Amniotic epithelial cell (primary cell): Measurements from ENCODE around the gene TMEM38A.
"Not testable (repeated sequence)": the region's sequence is repeated elsewhere in the genome, so short reads cannot be mapped to it uniquely, and the experiment has no call there.

Experiments
- DNase-seq: peaks from one replicate; pipeline ENCODE4 v3.0.0-alpha.2; 2010; ENCODE audit warnings: low read depth

The TMEM38A gene

DNA sequence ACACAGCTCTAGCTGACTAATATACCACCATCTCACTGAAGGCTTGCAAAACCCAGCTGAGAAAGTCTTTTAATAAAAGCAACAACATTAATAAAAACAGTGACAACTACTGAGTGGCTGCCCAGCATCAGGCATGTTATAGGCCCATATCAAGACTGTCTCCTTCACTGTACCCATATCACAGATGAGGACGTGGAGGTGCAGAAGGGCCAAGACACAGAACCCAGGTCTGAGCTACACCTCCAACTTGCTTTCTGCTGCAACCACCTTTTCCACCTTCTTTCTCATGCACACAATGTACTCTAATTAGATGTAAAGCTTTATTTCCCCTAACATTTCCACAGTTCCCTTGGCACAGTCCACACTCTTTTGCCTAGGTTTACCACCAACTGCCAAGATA is 22.3 kb upstream of the TMEM38A start:
- no peak for DNase-seq

DNA sequence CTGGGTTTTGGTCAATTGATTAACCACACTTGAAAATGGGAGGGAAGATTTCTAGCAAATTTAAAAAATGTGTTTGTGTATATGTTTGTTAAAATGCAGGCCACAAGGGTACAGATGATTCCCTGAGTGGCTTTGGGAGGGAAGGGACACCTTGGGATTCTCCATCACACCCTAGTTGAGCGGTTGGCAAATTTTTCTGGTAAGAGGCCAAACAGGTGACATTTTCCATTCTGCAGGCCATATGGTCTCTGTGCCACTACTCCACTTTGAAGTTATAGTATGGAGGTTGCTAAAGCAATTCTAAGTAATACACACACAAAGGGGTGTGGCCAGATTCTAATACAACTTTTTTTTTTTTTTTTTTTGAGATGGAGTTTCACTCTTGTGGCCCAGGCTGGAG is 20.0 kb upstream of the TMEM38A start:
- DNase-seq: no peak

DNA sequence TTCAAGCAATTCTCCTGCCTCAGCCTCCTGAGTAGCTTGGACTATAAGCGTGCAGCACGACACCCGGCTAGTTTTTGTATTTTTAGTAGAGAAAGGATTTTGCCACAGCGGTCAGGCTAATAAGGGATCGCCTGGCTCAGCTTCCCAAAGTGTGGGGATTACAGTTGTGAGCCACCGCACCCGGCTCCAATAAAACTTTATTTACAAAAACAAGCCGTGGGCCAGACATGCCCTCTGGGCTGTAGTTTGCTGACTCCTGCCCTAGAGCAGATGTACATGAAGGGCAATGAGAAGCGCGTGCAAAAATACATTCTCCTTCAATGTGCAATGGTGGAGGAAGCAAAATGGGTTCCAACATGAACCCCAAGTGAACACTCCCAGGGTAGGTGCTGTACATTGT is 19.2 kb upstream of the TMEM38A start:
- no peak for DNase-seq

DNA sequence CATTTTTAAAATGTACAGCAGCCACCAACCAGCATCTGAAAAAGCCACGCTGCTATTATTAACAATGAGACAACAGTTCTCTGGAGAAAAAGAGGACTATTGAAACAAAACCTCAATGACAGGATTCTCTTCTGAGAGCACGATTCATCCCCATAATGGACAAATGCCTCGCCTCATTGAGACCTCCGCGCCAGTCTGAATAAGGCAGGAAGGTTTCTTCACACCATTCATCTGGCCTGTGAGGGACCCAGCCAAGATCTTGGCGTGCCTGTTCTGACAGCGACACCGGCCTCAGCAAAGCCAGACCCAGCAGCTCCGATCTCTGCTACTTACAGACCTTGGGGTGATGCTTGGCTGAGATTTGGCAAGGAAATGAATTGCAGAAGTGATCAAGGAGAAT is 15.8 kb upstream of the TMEM38A start:
- DNase-seq: no peak

DNA sequence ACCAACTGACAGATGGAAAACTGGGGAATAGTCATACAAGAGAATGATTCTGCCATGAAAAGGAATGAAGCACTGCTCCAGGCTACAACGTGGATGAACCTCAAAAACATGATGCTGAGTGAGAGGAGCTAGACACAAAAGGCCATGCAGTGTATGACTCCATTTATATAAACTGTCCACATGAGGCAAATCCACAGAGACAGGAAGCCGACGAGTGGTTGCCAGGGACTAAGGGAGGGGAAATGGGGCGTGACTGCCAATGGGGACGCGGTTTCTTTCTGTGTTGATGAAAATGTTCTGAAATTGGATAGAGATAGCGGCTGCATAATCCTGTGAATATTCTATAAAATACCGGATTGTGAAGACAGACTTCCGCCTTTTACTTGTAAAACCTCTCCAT is 11.2 kb upstream of the TMEM38A start:
- DNase-seq: no peak

DNA sequence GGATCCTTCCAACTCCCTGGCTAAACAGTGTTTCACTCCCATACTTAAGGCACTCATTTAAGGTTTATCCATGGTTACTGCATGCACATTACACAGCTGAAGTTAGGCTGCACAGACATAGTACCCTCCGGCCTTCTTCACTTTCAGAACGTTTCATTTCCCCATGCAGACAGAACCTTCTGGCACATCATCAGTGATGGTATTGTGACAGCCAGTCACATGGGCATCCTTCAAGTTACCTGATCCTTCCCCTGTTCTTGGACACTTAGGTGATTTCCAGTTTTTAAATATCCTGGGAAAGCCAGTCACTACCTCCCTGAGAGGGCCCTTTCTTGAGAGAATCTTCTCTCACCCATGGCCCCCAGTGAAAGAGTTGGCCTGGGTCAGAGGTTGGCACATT is 10.1 kb upstream of the TMEM38A start:
- no peak for DNase-seq

DNA sequence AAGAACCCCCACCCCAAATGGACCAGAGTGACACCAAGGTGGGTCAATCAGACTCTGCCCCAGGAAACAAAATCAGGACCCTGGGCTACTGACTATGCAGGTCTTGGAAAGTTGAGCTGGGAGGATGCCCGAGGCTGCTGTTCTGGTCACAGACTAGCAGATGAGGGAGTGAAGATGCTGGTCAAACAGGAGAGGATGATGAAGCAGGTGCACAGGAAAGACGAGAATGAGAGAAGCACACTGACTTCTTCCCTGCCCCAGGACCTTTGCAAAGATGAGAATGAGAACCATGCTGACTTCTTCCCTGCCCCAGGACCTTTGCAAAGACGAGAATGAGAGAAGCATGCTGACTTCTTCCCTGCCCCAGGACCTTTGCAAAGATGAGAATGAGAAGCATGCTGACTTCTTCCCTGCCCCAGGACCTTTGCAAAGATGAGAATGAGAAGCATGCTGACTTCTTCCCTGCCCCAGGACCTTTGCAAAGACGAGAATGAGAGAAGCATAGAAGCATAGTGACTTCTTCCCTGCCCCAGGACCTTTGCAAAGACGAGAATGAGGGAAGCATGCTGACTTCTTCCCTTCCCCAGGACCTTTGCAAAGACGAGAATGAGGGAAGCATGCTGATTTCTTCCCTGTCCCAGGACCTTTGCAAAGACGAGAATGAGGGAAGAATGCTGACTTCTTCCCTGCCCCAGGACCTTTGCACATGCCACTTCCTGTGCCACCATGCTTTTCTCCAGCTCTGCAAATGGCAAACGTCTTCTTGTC is 9.3 kb upstream of the TMEM38A start:
- DNase-seq: not testable (repeated sequence)

DNA sequence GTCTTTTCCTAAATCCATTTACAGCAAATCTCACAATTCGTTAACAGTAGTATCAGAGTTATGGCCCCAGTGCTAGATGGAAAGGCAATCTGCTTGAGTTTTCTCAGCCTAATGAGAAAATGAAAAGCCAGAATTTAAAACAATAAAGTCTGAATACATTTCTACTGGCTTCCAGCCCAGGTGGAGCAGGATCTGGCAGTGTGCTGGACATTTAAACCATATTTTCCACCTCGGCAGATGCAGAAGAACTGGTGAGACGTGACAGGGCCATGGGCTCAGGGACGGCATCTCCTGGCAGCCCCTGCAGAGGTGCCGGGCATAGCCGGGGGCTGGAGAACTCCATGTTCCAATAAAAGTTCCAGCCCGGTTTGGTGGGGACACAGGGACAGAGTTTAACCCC is 8.1 kb upstream of the TMEM38A start:
- DNase-seq: no peak

DNA sequence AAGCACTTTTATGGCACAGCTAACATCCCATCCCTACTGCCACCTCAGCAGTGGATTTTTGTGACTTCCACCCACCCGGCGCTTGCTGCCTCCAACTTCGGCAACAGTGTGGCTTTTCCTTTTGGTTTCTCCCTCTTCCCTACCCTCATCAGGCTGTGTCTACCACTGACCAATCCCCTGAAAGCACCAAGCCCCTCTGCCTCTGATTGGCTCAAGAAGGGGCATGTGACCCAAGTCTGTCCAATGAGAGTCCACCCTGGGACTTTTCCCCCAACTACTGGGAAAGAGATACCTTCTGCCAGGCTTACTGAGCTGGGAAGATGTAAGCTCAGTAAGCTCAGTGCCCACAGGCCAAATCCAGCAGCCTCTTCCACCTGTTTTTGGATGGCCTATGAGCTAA is 6.8 kb upstream of the TMEM38A start:
- peak; percentile 19 for DNase-seq

DNA sequence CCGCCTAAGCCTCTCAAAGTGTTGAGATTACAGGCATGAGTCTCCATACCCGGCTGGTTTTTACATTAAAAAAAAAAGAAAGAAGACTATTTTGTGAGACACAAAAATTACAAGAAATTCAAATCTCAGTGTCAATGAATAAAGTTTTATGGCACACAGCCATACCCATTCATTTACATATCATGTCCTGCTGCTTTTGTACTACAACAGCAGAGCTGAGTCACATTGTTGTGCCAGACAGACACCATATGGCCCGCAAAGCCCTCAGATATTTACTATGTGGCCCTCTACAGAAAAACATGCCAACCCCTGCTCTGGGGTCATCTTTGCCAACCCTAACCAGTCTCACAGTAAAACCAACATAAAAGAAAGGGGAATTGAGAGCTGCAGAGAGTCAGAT is 6.3 kb upstream of the TMEM38A start:
- DNase-seq: peak; percentile 29

DNA sequence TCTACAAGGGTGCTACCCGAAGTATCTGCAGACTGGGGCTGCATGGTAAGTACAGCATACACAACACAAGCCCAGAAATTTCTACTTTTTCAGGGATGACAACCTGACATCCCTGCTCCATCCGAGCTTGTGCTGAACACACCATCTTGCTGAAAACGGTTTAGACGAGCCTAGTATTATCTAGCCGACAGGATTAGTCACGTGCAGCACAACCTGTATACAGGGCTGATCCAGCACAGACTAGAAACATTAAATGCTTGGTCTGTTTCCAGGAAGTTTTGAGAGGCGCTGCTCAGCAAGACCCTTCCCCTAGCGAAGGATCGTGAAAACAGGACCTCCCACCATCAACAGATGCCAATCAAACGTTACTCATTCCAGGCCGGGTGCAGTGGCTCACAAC is 5.2 kb upstream of the TMEM38A start:
- DNase-seq: no peak

DNA sequence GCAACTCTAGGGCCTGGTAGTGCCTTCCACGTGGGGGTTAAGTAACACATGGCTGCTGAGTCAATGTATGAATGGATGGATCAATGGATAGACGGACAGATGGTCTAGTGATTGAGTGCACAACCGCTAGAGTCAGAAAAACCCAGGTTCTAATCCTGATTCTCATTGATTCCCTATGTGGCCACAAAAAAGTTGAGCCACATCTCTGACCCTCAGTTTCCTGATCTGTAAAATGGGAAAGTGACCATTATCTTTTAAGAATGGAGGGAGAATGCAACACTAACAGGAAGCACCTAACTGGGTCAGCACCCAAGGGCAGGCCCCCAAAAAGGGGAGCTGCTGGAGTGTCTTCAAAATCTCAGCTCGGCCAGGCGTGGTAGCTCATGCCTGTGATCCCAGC is 3.6 kb upstream of the TMEM38A start:
- DNase-seq: no peak

DNA sequence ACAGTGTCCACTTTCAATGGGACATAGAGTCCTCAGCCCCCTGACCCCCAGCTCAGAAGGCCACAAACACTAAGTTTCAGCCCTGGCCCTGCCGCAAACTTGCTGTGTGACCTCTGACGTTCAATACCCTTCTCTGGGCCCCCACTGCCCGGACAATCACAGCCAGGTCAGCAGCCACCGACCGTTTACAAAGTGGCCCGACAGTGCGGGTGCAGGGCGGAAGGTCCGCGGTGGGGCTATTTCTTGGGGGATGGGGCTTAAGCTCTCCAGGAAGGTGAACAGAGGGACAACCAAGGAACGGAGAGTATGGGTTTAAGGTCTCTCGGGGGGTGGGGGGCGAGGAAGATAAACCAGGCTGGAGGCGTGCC is 1.5 kb upstream of the TMEM38A start:
- DNase-seq: no peak

DNA sequence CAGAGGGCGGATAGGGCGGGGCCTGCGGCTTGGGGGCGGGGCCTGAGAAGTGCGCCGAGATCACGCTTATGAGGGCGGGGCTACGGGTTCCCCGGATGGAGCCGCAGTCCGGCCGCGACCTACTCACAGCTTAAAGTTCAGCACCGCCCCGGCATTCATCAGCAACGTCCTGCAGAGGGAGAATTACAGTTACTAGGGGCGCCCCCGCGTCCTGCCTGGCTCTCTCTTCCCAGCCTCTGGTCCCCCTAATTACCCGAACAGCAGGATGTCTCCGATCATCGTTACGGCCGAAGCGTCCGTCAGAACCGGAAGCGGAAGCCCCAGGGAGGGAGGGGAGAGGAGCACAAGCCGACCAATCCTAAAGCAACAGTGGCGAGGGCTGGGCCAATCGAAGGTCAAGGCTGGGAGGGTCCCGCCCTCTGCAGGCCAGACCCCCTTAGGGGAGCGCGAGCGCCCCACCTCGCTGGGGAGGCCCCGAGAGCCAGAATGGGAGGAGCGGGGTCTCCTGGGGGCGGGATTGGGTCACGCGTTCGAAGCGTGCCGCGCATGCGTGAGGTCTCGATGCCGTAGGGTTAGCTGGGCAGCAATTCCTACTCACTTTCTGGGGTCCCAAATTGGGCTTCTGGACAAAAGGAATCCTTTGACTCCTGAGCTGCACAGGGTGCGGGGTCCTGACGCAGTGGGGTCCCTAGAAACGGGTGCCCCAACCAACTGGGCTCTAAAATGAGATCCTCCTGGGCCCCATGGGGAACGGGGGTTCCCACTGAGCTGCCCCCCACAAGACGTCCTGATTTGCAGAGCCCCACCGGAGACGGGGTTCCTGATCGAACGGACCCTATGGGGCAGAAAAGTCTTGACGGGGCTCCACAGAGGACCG is 869 bp upstream of the TMEM38A start, which contains the start of gene SMIM7:
Gene SMIM7, minus strand, starts transcription at position 313 of the 877 bp plus-strand sequence. Its CDS starts 34 bp downstream, at position 279.
- peak; percentile 98 for DNase-seq

DNA sequence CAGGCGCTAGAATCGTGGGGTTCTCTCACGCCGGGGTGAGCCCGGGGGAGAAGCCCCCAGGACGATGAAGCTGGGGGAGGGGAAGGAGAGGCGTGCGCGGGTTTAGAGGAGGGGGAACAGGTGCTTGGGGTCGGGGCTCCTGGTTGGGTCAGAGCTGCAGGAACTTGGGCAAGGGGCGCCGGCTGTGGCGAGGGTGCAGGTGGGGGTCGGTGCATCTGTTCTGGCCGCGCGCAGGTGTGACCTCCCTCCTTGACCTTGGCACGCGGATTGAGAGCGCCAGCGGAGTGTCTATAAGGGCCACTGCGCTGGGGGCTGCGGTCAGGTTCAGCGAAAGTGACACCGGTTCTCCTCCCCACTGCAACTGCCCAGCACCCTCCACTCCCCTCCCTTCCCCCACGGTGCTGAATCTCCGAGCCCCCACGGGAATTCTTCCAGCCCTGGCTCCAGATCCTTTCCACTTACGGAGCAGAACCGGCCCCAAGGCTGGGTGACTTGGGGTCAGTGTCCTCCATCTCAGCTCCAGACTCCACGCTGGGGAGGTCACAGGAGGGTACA is 618 bp downstream of the TMEM38A start:
- no peak for DNase-seq

DNA sequence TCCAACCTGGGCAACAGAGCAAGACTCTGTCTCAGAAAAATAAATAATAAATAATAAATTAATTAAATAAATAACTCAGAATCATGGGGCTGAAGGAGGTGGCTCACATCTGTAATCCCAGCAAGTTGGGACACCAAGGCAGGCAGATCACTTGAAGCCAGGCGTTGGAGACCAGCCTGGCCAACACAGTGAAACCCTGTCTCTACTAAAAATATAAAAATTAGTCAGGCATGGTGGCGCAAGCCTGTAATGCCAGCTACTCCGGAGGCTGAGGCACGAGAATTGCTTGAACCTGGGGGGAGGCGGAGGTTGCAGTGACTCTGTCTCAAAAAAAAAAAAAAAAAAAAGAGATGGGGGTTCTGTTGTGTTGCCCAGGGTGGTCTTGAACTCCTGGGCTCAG is 7.2 kb downstream of the TMEM38A start:
- no peak for DNase-seq

DNA sequence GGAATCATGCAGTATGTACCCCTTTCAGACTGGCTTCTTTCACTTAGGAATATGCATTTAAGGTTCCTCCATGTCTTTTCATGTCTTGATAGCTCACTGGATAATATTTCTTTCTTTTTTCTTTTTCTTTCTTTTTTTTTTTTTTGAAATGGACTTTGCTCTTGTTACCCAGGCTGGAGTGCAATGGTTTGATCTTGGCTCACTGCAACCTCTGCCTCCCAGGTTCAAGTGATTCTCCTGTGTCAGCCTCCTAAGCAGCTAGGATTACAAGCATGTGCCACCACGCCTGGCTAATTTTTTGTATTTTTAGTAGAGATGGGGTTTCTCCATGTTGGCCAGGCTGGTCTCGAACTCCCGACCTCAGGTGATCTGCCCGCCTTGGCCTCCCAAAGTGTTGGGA is 7.8 kb downstream of the TMEM38A start:
- not testable (repeated sequence) for DNase-seq

DNA sequence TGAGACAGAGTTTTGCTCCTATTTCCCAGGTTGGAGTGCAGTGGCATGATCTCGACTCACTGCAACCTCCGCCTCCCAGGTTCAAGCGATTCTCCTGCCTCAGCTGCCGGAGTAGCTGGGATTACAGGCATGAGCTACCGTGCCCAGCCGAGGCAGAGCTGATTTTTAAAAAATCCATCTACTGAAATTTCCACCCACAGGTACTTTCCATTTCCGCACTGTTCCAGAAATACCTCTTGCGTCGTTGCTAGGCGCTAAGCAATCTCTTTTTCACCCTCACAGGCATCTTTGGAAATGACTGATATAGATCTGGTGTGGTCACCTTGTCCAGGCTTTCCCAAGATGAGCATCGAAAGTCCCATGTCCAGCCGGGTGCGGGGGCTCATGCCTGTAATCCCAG is 9.4 kb downstream of the TMEM38A start:
- DNase-seq: no peak

DNA sequence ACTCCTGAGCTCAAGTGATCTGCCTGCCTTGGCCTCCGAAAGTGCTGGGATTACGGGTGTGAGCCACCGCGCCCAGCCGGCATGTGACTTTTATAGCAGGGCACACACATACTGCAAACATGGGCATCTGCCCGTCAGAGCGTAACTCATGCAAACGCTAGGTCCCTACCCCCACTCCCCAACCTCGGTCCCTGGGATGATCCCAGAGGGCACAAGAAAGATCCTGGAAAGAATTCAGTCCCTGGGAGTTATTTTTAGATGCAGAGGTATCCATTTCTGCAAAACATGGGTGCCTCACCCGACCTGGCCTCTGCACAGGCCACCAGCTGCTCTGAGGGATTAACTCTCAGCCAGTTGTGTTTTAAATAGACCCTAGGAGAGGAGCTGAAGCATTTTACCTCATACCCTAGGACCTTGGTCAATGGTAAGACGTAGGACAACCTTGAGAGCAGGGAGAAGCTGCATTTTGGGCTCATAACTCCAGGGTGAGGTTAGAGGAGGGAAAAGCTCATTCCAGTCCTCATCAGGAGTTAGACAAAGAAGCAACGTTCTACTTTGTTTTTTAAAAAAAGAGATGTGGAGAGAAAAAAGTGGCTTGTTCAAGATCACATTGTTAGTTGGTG is 10.8 kb downstream of the TMEM38A start:
- DNase-seq: no peak

DNA sequence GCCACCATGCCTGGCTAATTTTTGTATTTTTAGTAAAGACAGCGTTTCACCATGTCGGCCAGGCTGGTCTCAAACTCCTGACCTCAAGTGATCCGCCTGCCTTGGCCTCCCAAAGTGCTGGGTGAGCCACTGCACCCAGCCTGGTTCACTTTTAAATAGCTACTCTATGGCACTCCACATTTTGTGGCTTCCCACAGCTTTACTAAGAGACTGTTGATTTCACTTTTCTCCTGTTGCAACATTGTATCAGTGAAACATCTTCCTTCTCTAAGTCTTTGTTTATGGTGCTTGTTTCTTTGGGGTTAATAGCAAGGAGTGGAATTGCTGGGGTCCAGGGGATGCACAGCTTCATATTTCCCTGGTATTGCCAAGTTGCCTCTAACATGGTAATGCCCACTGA is 12.3 kb downstream of the TMEM38A start:
- peak; percentile 17 for DNase-seq

DNA sequence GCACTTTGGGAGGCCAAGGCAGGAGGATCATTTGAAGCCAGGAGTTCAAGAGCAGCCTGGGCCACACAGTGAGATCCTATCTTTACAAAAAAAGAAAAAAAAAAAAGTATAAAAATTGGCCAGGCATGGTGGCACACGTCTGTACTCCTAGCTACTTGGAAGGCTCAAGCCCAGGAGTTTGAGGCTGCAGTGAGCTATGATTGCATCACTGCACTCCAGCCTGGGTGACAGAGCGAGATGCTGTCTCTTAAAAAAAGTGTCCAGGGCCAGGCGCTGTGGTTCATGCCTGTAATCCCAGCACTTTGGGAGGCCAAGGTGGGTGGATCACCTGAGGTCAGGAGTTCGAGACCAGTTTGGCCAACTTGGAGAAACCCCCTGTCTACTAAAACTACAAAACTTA is 12.9 kb downstream of the TMEM38A start:
- DNase-seq: not testable (repeated sequence)

DNA sequence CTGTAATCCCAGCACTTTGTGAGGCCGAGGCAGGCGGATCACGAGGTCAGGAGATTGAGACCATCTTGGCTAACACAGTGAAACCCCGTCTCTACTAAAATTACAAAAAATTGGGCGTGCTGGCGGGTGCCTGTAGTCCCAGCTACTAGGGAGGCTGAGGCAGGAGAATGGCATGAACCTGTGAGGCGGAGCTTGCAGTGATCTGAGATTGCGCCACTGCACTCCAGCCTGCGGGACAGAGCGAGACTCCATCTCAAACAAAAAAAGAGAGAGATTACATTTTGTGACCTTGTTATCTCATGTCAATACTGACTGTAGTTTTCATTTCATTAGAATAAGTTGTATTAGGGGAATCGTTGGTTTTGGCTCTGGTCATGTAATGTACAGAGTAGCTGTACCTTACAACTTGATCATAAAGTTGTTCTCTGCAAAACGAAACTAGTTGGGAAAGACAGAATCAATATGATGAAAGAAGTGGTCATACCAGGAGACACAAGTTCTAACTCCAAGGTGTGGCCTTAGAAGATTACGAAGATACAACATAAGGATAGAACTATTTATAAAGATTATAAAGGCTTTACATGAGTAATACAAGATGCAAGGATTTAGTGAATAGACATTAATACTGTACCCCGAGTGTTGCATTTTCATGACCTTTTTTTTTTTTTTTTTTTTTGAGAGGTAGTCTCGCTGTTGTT is 15.3 kb downstream of the TMEM38A start:
- DNase-seq: no peak
